ENCODE results near the gene TMEM200C.

Gene TMEM200C

GRCh38 chr18:5895299-5895875 lies at the start of gene TMEM200C:
TSS of gene TMEM200C (minus strand) at chr18:5895522. CDS start at chr18:5892063, 3,459 bp downstream.
- DNase-seq (ENCODE audit: low read depth): no peak

- DNase-seq (ENCODE audit: low read depth): no peak
Measured at GRCh38 chr18:5944448-5944847, 49.1 kb upstream of the TMEM200C start.

GRCh38 chr18:5943514-5943913 lies 48.2 kb upstream of the TMEM200C start:
- no peak for DNase-seq (ENCODE audit: low read depth)

- DNase-seq (ENCODE audit: low read depth): no peak
Measured at GRCh38 chr18:5942591-5942990, 47.3 kb upstream of the TMEM200C start.

- DNase-seq (ENCODE audit: low read depth): no peak
Measured at GRCh38 chr18:5941890-5942289, 46.6 kb upstream of the TMEM200C start.

- no peak for DNase-seq (ENCODE audit: low read depth)
Measured at GRCh38 chr18:5939801-5940667, 44.7 kb upstream of the TMEM200C start.

GRCh38 chr18:5937795-5938194 lies 42.5 kb upstream of the TMEM200C start:
- no peak for DNase-seq (ENCODE audit: low read depth)

- DNase-seq (ENCODE audit: low read depth): no peak
Measured at GRCh38 chr18:5937121-5937520, 41.8 kb upstream of the TMEM200C start.

- DNase-seq (ENCODE audit: low read depth): no peak
Measured at GRCh38 chr18:5930789-5931188, 35.5 kb upstream of the TMEM200C start.

GRCh38 chr18:5918205-5918858 lies 23.0 kb upstream of the TMEM200C start:
- no peak for DNase-seq (ENCODE audit: low read depth)

GRCh38 chr18:5914951-5915350 lies 19.6 kb upstream of the TMEM200C start:
- no peak for DNase-seq (ENCODE audit: low read depth)

- no peak for DNase-seq (ENCODE audit: low read depth)
Measured at GRCh38 chr18:5914016-5914415, 18.7 kb upstream of the TMEM200C start.

GRCh38 chr18:5912566-5912965 lies 17.2 kb upstream of the TMEM200C start:
- no peak for DNase-seq (ENCODE audit: low read depth)

GRCh38 chr18:5909125-5909524 lies 13.8 kb upstream of the TMEM200C start:
- no peak for DNase-seq (ENCODE audit: low read depth)

GRCh38 chr18:5903386-5903785 lies 8.1 kb upstream of the TMEM200C start:
- no peak for DNase-seq (ENCODE audit: low read depth)

- no peak for DNase-seq (ENCODE audit: low read depth)
Measured at GRCh38 chr18:5900262-5900661, 4.9 kb upstream of the TMEM200C start.

- DNase-seq (ENCODE audit: low read depth): no peak
Measured at GRCh38 chr18:5899835-5900234, 4.5 kb upstream of the TMEM200C start.

GRCh38 chr18:5895876-5896740 lies 786 bp upstream of the TMEM200C start:
- no peak for DNase-seq (ENCODE audit: low read depth)

GRCh38 chr18:5894611-5895298 lies 567 bp downstream of the TMEM200C start:
- DNase-seq (ENCODE audit: low read depth): no peak

GRCh38 chr18:5893956-5894610 lies 1.2 kb downstream of the TMEM200C start:
- DNase-seq (ENCODE audit: low read depth): no peak

Measured in activated gamma-delta T cell treated with anti-CD3 and anti-CD28 coated beads, Interleukin-2, amount 50 U/mL, for 16 hours (primary cell).